Embryonic facial prominence (tissue), 1 donor: ENCODE results near the gene OLFML1.
"Not testable (repeated sequence)": the region's sequence is repeated elsewhere in the genome, so short reads cannot be mapped to it uniquely, and the experiment has no call there.

Experiments used
- DNase-seq: peaks from one replicate; pipeline ENCODE4 v3.0.0-alpha.2; 2016; ENCODE audit errors: extremely low spot score

OLFML1 gene

GRCh38 chr11:7512525-7513233, 27.4 kb downstream of the OLFML1 start:
- DNase-seq, result peak; percentile 14

DNA sequence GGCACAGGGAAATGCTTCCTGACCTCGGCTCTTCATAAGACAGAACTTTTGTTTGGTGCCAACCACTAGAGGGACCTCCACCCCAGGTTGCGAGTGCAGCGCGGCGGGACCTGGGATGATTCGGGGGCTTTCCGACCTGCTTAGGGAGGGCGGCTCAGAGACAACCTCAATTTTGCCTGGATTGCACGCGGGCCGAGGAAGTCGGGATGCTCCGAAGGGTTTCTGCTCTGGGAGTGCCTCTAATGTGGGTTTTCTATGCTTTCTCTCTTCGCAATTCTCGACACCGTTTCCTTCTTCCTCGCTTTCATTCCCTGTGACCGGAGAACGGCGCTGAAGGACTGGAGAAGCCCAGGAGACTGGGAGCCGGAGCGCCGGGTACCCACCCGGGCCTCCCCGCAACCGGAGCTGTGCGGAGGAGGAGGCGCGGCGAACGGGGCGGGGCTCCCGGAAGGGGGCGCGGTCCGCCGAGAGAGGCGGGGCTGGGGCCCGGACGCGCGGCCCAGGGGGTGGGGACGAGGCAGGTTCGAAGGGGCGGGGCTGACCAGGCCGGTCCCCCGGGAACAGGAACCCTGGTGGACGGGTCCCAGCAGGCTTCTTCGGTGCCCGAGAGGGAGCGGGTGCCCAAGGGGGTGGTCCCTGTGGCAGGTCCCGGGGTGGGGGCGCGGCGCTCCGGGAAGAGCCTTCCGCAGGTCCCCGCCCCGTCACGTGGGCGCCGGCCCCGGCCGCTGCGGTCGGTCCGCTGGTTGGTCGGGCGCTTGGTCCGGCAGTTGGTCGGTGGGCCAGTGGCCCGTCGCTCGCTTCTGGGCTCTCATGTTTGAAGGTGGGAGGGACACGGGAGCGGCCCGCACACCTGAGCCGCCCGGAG, 28.2 kb downstream of the OLFML1 start, which contains the start of gene PPFIBP2:
Gene PPFIBP2, plus strand, starts transcription at position 766 of the 865 bp plus-strand sequence. CDS start 35,477 bp downstream, outside the sequence.
- peak; percentile 68 for DNase-seq

- no peak for DNase-seq
Measured at GRCh38 chr11:7514099-7514591, 28.8 kb downstream of the OLFML1 start.

DNA sequence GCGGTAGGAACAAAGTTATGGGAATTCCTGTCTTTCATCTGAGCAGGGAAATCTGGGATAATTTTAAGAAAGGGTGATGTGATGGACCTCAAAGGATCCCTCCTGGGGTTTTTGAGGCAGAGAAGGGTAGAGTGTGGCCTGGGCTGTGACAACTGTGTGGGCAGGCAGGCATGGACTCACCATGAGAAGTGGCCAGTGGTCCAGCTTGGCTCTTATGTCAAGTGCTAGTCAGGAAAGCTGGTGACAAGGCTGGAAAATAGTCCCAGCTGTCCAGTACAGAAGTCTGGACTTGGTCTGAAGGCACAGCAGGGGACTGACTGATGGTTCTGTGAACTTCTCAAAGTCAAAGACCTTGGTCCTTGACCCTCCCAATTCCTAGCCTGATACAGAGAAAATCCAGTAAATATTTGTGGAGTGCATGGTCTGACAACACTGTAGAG, 30.2 kb downstream of the OLFML1 start:
- no peak for DNase-seq

DNA sequence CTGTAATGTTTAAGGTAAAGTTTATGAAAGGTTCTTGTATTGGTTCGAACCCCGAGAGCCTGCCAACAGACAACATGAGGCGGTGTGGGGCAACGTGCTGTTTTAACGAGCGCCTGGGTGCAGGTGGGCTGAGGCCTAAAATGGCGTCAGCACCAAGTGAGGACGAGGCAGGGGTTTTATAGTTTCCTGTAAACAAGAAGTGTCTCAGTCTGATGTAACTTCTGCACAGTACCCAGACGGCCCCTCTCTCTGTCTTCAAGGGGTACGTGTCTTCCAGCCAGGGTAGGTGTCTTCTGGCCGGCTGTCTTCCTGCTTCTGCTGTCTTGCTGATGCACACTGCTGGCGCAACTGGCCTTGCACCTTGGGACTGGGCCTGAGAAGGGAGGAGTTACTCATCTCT, 31.2 kb downstream of the OLFML1 start:
- DNase-seq, result no peak

- DNase-seq, result not testable (repeated sequence)
Measured at GRCh38 chr11:7517743-7518142, 32.4 kb downstream of the OLFML1 start.

DNA sequence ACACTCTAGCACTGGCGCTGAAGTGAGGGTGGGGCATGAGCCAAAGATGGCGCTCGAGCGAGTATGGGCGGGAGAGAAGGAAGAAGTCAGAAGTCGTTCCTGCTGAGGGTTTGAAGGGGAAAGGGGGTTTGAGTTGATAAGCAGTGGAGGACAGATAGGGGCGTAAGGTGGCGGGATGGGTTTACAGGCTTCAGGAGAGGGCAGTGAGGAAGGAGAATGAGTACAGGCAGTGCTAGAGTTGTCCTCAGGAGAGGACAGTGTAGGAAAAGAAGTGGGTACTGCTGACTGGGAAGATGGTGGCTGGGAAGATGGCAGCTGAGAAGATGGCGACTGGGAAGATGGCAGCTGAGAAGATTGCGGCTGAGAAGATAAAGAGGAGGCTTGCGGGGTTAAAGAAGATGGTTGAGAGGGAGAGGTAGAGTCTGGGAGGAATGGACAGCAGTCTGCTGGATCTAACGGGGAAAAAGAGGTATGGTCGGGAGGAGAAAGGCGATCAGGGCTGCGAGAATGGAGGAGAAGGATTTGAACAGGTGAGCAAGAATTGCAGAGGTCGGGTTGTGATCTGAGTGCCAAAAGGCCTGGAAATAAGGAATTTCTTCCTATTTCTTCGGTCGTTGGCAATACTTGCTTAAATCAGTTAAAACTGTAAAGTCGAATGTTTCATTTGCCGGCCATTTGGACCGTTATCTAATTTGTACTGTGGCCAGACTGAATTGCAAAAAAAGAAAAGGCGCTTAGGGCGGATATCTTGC, 33.7 kb downstream of the OLFML1 start:
- DNase-seq, result no peak

GRCh38 chr11:7520011-7520942, 35.0 kb downstream of the OLFML1 start:
- DNase-seq, result no peak

- DNase-seq, result no peak
Measured at GRCh38 chr11:7520981-7521487, 35.7 kb downstream of the OLFML1 start.

DNA sequence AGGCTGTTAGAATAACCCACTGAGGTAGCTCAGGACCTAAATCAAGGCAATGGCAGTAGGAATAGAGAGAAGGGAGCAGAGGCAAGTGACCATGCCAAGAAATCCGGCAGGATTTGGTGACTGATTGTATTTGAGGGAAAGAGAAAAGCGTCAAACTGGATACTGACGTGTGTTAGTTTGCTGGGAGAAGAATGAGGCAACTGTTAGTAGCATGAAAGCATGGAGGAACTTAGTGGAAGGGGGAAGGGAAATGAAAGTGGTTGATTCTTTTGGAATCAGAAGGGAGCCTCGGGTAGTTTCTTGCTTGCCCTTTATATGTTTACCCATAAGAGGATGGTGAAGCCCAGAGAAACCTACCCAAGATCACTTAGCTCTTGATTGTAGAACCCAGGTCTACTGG, 36.8 kb downstream of the OLFML1 start:
- no peak for DNase-seq

GRCh38 chr11:7522546-7522945, 37.2 kb downstream of the OLFML1 start:
- no peak for DNase-seq

GRCh38 chr11:7523416-7524210, 38.3 kb downstream of the OLFML1 start:
- no peak for DNase-seq

GRCh38 chr11:7524462-7525235, 39.3 kb downstream of the OLFML1 start:
- no peak for DNase-seq

DNA sequence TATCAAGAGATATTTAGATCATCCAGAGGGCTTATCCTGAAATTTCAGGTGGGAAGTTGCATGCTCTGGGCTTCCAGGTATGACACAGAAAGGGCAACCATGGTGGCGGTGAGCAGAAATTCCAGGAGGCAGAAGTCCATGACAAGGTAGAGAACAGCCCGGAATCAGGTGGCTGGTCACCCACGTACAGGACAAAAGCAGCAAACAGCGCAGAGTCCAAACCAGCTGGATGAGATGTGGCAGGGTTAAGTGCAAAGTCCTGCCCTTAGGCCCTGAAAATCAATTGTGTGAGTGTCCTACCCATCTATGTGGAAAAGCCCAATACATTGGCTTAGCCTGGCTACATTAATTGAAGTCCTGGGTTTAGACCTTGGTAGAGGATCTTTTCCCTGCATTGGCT, 40.1 kb downstream of the OLFML1 start:
- DNase-seq, result no peak

DNA sequence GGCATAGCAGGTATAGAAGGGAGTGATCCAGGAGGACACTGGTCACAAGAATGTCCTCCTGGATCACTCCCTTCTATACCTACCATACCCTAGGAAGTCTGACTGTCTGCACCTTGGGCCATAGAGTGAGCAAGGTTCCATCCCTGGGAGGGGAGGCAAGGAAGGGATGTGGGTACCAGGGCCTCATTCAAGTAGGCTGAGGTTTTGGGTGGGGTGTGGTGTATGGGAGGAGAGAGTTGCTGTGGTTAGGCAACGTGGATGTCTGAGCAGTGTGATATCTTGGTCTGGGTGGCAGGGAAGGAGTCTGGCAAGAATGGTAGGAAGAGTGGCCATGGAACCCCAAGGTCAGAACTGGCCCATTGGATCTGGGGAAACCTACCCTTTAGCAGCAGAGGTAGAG, 41.7 kb downstream of the OLFML1 start:
- DNase-seq, result no peak

GRCh38 chr11:7528514-7529049, 43.3 kb downstream of the OLFML1 start:
- no peak for DNase-seq

DNA sequence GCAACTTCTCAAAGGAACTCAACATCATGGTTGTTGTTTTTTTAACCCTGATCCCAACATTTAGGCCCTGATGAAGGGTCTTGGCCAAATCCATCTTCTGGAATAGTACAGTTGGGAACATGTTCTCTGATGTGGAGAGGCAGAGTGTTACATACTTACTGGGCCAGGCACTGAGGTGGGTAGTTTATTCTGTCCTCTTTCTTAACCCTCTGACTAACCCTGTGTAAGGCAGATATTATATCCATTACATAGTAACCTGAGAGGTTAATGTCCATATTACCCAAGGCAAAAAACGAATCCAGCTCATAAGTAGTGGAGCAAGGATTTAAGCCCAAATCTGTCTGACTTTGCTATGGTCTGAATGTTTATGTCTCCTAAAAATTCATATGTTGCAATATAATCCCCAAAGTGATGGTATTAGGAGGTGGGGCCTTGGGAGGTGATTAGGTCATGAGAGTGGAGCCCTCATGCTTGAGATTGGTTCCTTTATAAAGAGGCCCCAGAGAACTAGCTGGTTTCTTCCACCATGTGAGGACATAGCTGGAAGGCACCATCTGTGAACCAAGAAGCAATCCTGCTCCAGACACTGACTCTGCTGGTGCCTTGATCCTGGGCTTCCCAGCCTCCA, 44.8 kb downstream of the OLFML1 start:
- no peak for DNase-seq

- DNase-seq, result no peak
Measured at GRCh38 chr11:7531011-7531410, 45.7 kb downstream of the OLFML1 start.
